Renal cortical epithelial cell (primary cell): Measurements from ENCODE around the gene ZNF619. TPM values are rescaled to one million over a fixed set of nuclear protein-coding genes. Genes with fewer than 3 reads are reported as not detected.
A peak's percentile ranks its signal among the peaks of the same experiment; 100 is the strongest.
"Not testable (repeated sequence)": the region's sequence is repeated elsewhere in the genome, so short reads cannot be mapped to it uniquely, and the experiment has no call there.

Experiments used
- DNase-seq: peaks from one replicate; pipeline ENCODE4 v3.0.0-alpha.2; 2011; ENCODE audit warnings: low read depth
- total RNA-seq: library from RNA; depleted of rRNA; stranded (reverse); fragments of >200 nt; gene quantifications from 2 replicates; pipeline ENCODE4 v1.2.3, GENCODE V29; 2014

The ZNF619 gene
- 4.0 and 8.9 TPM in 2 replicates for total RNA-seq

- peak; percentile 49 for DNase-seq
These were observed at the start of gene ZNF619 for GRCh38 chr3:40476478-40477470. TSS of gene ZNF619 (plus strand) at chr3:40477122. CDS start at chr3:40477980, 858 bp downstream.

- DNase-seq = no peak
These were observed 44.1 kb upstream of the ZNF619 start for GRCh38 chr3:40432793-40433192.

- no peak for DNase-seq
These were observed 39.0 kb upstream of the ZNF619 start for GRCh38 chr3:40437889-40438288.

GRCh38 chr3:40445062-40445461, 31.9 kb upstream of the ZNF619 start:
- DNase-seq = no peak

- DNase-seq = no peak
These were observed 31.0 kb upstream of the ZNF619 start for GRCh38 chr3:40445880-40446279.

GRCh38 chr3:40450438-40450837, 26.5 kb upstream of the ZNF619 start:
- DNase-seq = no peak

GRCh38 chr3:40451551-40451950, 25.4 kb upstream of the ZNF619 start:
- peak; percentile 25 for DNase-seq

GRCh38 chr3:40452057-40452456, 24.9 kb upstream of the ZNF619 start:
- no peak for DNase-seq

GRCh38 chr3:40452562-40452875, 24.4 kb upstream of the ZNF619 start:
- DNase-seq = no peak

- DNase-seq = peak; percentile 97
These were observed 23.8 kb upstream of the ZNF619 start for GRCh38 chr3:40452876-40453730.

GRCh38 chr3:40453933-40454332, 23.0 kb upstream of the ZNF619 start:
- no peak for DNase-seq

GRCh38 chr3:40455328-40455727, 21.6 kb upstream of the ZNF619 start:
- no peak for DNase-seq

- no peak for DNase-seq
These were observed 20.5 kb upstream of the ZNF619 start for GRCh38 chr3:40456279-40456939.

GRCh38 chr3:40456940-40457823, 19.7 kb upstream of the ZNF619 start, which contains the start of gene RPL14:
TSS of gene RPL14 (plus strand) at chr3:40457339. CDS start at chr3:40457472, 133 bp downstream.
- peak; percentile 92 for DNase-seq

GRCh38 chr3:40458473-40458872, 18.4 kb upstream of the ZNF619 start:
- DNase-seq = no peak

- not testable (repeated sequence) for DNase-seq
These were observed 16.4 kb upstream of the ZNF619 start for GRCh38 chr3:40460481-40460880.

- DNase-seq = no peak
These were observed 15.8 kb upstream of the ZNF619 start for GRCh38 chr3:40461161-40461560.

- not testable (repeated sequence) for DNase-seq
These were observed 14.1 kb upstream of the ZNF619 start for GRCh38 chr3:40462838-40463237.

GRCh38 chr3:40463579-40463978, 13.3 kb upstream of the ZNF619 start:
- DNase-seq = no peak

- no peak for DNase-seq
These were observed 12.4 kb upstream of the ZNF619 start for GRCh38 chr3:40464339-40465110.
